GM12873 (cell line): Measurements from ENCODE around the gene MOB3C.

ENCODE experiments used
- TF ChIP-seq, protein P1 (sequence below): IDR thresholded peaks from 2 replicates; pipeline ENCODE4 v1.5.1; 2012; ENCODE audit warnings: low read depth, mild to moderate bottlenecking, moderate library complexity, low read length, control low read depth; ENCODE audit not compliant: insufficient read depth; ENCODE audit errors: missing control alignments

The MOB3C gene

DNA sequence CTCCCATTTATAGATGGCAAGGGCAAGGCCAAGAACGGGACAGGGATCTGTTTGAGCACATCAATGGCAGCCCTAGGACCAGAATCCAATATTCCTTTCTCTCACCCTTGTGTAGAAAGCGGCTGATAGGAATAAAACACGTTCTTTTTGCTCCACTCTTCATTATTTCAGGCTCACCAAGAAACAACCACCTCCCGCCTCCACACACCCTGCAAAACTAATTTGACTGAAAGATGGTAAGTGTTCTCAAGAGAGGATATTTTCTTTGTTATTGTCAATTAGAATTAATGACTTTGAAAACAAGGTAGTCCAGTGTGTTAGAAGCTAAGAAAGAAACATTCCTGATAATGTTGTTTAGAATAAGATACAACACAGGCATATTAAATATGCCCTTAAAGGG is 53.3 kb downstream of the MOB3C start:
- TF ChIP-seq, protein P1, sequence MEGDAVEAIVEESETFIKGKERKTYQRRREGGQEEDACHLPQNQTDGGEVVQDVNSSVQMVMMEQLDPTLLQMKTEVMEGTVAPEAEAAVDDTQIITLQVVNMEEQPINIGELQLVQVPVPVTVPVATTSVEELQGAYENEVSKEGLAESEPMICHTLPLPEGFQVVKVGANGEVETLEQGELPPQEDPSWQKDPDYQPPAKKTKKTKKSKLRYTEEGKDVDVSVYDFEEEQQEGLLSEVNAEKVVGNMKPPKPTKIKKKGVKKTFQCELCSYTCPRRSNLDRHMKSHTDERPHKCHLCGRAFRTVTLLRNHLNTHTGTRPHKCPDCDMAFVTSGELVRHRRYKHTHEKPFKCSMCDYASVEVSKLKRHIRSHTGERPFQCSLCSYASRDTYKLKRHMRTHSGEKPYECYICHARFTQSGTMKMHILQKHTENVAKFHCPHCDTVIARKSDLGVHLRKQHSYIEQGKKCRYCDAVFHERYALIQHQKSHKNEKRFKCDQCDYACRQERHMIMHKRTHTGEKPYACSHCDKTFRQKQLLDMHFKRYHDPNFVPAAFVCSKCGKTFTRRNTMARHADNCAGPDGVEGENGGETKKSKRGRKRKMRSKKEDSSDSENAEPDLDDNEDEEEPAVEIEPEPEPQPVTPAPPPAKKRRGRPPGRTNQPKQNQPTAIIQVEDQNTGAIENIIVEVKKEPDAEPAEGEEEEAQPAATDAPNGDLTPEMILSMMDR, result no peak

DNA sequence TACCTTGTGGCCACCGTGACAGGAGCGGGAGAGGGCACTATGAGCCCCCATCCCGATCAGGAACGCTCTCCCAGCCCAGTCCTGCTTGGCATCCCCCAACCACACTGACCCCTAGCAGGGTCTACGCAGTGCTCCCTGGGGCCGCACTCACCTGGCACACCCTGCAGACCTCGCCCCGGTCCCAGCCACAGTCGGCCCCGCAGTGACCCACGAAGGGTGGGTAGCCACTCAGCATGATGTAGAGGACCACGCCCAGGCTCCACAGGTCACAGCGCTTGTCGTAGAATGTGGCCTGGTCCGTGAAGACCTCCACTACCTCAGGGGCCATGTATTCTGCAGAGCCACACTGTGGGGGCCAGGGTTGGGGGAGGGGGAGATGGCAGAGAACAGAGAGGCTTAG is 54.1 kb downstream of the MOB3C start:
- TF ChIP-seq, protein P1, result no peak

DNA sequence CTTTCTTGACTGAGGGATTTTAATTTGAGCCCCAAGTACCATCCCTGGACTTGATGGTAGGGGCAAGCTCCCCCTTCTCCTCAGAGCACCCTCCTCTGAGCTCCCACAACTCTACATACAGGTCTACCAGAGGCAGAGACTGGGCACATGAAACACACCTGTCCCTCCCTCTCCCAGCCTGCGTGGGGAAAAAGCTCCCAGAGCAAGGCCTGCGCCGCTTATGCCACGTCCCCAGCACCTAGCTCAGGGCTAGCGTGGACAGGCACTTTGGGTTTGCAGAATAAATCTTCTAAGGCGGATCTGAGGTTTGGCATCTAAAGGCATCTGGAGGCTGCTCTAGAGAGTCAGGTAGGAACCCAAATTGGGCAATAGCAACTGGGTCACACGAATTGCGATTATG is 57.6 kb downstream of the MOB3C start:
- TF ChIP-seq, protein P1, result no peak

DNA sequence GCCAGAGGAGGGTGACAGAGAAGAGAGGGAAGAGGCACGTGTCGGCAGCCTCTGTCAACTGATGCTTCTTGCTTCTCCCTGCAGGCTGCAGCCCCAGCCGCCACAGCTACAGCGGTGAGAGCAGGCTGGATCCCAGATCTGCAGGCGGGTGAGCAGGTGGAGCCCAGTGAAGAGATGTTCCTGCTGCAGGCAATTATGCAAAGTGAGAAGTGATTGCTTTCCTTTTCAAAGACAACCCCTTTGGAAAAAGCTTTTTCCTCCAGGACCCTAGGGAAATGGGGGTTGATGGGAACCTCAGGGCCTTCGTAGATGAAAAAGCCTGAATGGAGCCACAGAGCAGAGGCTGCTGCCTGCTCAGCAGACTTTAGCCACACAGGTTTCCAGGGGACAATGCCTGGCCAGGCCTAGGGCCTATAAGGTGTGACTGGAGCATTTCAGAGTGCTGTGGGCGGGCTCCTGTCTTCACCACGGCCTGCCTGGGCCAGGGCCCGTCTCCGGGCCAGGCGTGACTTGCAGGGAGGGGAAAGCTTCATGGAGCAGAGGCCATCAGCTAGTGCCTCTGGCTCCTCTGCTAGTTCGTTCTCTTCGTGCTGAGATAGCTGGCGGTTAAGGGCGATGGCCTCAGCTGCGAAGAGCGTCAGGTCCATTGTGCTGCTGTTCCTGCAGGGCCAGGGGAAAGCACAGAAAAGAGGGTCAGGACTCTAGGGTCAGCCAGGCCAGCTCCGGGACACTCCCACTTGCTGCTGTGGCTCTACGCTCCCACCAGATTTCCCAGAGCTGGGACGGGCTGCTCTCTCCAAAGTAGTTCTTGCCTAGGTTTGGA is 58.3 kb downstream of the MOB3C start:
- TF ChIP-seq, protein P1, result no peak
